H1 (cell line): ENCODE results near the gene SLITRK1.

Source experiments
- CEBPB ChIP-seq: IDR thresholded peaks from 2 replicates; pipeline ENCODE4 v1.6.1; 2012; ENCODE audit warnings: low read depth, low read length
- JUN ChIP-seq: IDR thresholded peaks from 2 replicates; pipeline ENCODE4 v1.6.1; 2011; ENCODE audit warnings: low read depth, mild to moderate bottlenecking, improper control_type of control experiment, low read length

- no peak for TF ChIP-seq CEBPB
- TF ChIP-seq JUN: no peak
These were observed 24.1 kb upstream of the SLITRK1 start for GRCh38 chr13:83906240-83906820.
